Upper lobe of right lung (tissue), 1 donor: ENCODE data around the gene PLA2G4D. TPM values are rescaled to one million over a fixed set of nuclear protein-coding genes. Genes with fewer than 3 reads are reported as not detected.

ENCODE experiments used
- ATAC-seq: fragments of 200-7000 bp; cut with Tn5 transposase; one replicate; pipeline ENCODE4 v1.9.1; 2020; ENCODE audit warnings: mild to moderate bottlenecking, moderate library complexity
- DNase-seq: peaks from one replicate; pipeline ENCODE4 v3.0.0-alpha.2; 2020
- H3K27ac ChIP-seq: fragments of 200-600 bp; one replicate; pipeline ENCODE4 v1.8.0; 2022
- H3K27me3 ChIP-seq: fragments of 200-600 bp; one replicate; pipeline ENCODE4 v1.8.0; 2022; ENCODE audit warnings: mild to moderate bottlenecking
- H3K36me3 ChIP-seq: fragments of 200-600 bp; one replicate; pipeline ENCODE4 v1.8.0; 2022
- H3K4me1 ChIP-seq: fragments of 200-600 bp; one replicate; pipeline ENCODE4 v1.8.0; 2022
- H3K4me3 ChIP-seq: fragments of 200-600 bp; one replicate; pipeline ENCODE4 v1.8.0; 2022; ENCODE audit warnings: mild to moderate bottlenecking
- H3K9me3 ChIP-seq: fragments of 200-600 bp; one replicate; pipeline ENCODE4 v1.8.0; 2022
- CTCF ChIP-seq: fragments of 200-600 bp; IDR thresholded peaks from one replicate; pipeline ENCODE4 v1.8.0; 2022; ENCODE audit warnings: antibody characterized with exemption
- intact Hi-C: fragments of 100-400 bp; cut with DNase I; formaldehyde crosslinking; loops from one replicate; pipeline ENCODE4 v1.11.0; 2022
- long read RNA-seq: library from polyadenylated mRNA; unstranded; transcript quantifications from one replicate; pipeline ENCODE4 v2.0.0, GENCODE V29; 2021
- total RNA-seq: library from RNA; stranded (reverse); fragmentation: NEBNext Ultra II Directional; extraction: Animal tissue kit (Norgen Biotek cat#: 25700); gene quantifications from one replicate; pipeline ENCODE4 v1.2.1, GENCODE V29; 2021
- donor health status: DM: no; HTN: yes; CAD: no; lungs with severe emphysema.

The PLA2G4D gene
- total RNA-seq, result not detected
- long read RNA-seq, result 0 reads

GRCh38 chr15:42094512-42094963, at the start of gene PLA2G4D:
Gene PLA2G4D (minus strand): TSS chr15:42094562. CDS start chr15:42094459, 103 bp downstream.
- DNase-seq, result peak; percentile 84
- peak; percentile 59 for ATAC-seq
- intact Hi-C loops, result no loop called here

GRCh38 chr15:42143356-42143755, 49.0 kb upstream of the PLA2G4D start:
- no peak for TF ChIP-seq CTCF
- Histone ChIP-seq H3K27me3 (no peaks in the 10 kb centered on the region), H3K9me3 (no peaks in the 10 kb centered on the region), H3K4me1 (no peaks in the 10 kb centered on the region), H3K27ac (no peak overlapping the region), H3K4me3 (no peak overlapping the region), H3K36me3 (no peaks in the 10 kb centered on the region)
- DNase-seq, result peak; percentile 51
- intact Hi-C loops, result no loop called here
- no peak for ATAC-seq

More at GRCh38 chr15:42094512-42094963, at the start of gene PLA2G4D:
- Histone ChIP-seq H3K36me3 (no peaks in the 10 kb centered on the region), H3K9me3 (no peaks in the 10 kb centered on the region), H3K4me3 (no peak within 1 kb of the TSS), H3K27me3 (no peaks in the 10 kb centered on the region), H3K4me1 (no peaks in the 10 kb centered on the region), H3K27ac (no peak within 1 kb of the TSS)
- no peak for TF ChIP-seq CTCF

- Histone ChIP-seq H3K4me1 (no peaks in the 10 kb centered on the region), H3K27me3 (no peaks in the 10 kb centered on the region), H3K36me3 (no peaks in the 10 kb centered on the region), H3K9me3 (no peaks in the 10 kb centered on the region), H3K4me3 (no peak overlapping the region), H3K27ac (no peak overlapping the region)
- ATAC-seq (no peak), DNase-seq (peak; percentile 61)
- intact Hi-C loops, result no loop called here
- TF ChIP-seq CTCF, result no peak
Observed at GRCh38 chr15:42141795-42142667, 47.7 kb upstream of the PLA2G4D start.

- peak; percentile 40 for DNase-seq
- no peak for TF ChIP-seq CTCF
- no peak for ATAC-seq
- Histone ChIP-seq H3K9me3 (no peaks in the 10 kb centered on the region), H3K36me3 (no peaks in the 10 kb centered on the region), H3K27me3 (no peaks in the 10 kb centered on the region), H3K4me1 (no peaks in the 10 kb centered on the region), H3K27ac (no peak overlapping the region), H3K4me3 (no peak overlapping the region)
- intact Hi-C loops, result no loop called here
Observed at GRCh38 chr15:42141246-42141645, 46.9 kb upstream of the PLA2G4D start.

- no peak overlapping the region for H3K4me3 ChIP-seq
- H3K4me1 ChIP-seq, result no peaks in the 10 kb centered on the region
- ATAC-seq, result no peak
- no peaks in the 10 kb centered on the region for H3K36me3 ChIP-seq
- no peak for TF ChIP-seq CTCF
- intact Hi-C loops, result no loop called here
- no peaks in the 10 kb centered on the region for H3K27me3 ChIP-seq
- H3K27ac ChIP-seq, result no peak overlapping the region
- no peaks in the 10 kb centered on the region for H3K9me3 ChIP-seq
- DNase-seq, result peak; percentile 59
Observed at GRCh38 chr15:42140383-42141070, 46.2 kb upstream of the PLA2G4D start.
